ENCODE measurements around the gene ARHGEF4. TPM values are rescaled to one million over a fixed set of nuclear protein-coding genes. Genes with fewer than 3 reads are reported as not detected.
"Not testable (repeated sequence)": the region's sequence is repeated elsewhere in the genome, so short reads cannot be mapped to it uniquely, and the experiment has no call there.

The ARHGEF4 gene
- total RNA-seq, 1 experiment from 2014 or later: 0.06 TPM

- no peaks in the 10 kb centered on the region for H3K9me3 ChIP-seq (replicated peaks)
- H3K36me3 ChIP-seq: no peaks in the 10 kb centered on the region
- no peak overlapping the region for H3K4me3 ChIP-seq
- H3K4me1 ChIP-seq: no peaks in the 10 kb centered on the region
- no peak for DNase-seq
- no peak overlapping the region for H3K27ac ChIP-seq
- H3K27me3 ChIP-seq: peaks cover 11% of the 10 kb centered on the region; the same call in 1 of the 2 replicates
Measured at GRCh38 chr2:130892793-130893785, 56.4 kb downstream of the ARHGEF4 start.

DNA sequence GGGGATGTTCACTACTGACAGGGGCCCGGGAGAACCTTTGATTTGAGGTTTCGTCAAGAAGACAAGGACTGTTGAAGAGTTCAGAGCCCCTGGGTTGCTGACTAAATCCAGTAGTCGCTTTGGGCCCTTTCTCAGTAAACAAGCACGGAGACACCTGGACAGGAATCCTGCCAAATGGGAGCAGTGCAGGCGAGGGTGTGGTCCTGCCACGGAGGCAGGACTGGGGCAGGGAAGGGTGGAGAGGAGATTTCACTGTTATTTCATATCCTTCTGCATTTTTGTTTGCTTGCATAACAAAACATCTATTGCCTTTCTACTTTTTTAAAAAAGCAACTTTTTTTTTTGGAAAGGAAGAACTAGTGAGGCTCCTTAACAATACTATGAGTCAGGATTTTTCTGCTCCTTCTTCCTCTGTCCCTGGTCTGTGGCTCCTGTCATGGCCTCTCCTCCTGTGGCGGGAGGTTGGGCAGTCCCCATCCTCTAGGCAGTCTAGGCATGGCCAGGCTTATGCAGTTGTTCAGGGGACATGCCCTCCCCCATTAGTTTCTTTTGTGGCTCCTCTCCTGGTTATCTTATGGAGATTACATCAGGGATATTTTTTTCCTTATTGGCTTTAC lies 57.7 kb downstream of the ARHGEF4 start:
- Histone ChIP-seq H3K4me1 (no peaks in the 10 kb centered on the region), H3K27ac (no peak overlapping the region), H3K36me3 (no peaks in the 10 kb centered on the region), H3K9me3 (replicated peaks) (no peaks in the 10 kb centered on the region), H3K27me3 (peaks cover 7% of the 10 kb centered on the region; the same call in 1 of the 2 replicates), H3K4me3 (no peak overlapping the region)
- DNase-seq: no peak

GRCh38 chr2:130896813-130897212 lies 60.1 kb downstream of the ARHGEF4 start:
- H3K9me3 ChIP-seq (replicated peaks): no peaks in the 10 kb centered on the region

DNA sequence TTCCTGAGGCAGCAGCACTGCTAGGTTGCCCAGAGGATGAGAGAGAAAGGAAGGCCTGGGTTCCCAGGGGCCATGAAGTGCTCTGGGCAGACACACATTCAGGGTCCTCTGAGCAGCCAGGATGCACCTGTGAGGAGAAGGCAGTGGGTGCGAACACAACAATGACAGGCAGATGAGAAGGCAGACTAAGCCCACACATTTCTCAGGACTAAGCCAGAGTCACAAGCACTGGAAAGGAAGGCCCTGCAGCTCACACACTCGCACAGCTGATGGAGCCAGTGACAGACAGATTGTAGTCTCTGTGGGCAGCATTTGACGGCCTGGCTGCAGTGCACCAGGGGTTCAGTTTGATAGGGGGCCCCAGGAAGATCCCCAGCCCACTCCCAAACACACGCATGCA lies 61.8 kb downstream of the ARHGEF4 start:
- no peak for DNase-seq
- H3K36me3 ChIP-seq: no peaks in the 10 kb centered on the region
- H3K4me3 ChIP-seq: no peak overlapping the region
- no peaks in the 10 kb centered on the region for H3K9me3 ChIP-seq (replicated peaks)
- no peaks in the 10 kb centered on the region for H3K4me1 ChIP-seq
- peaks cover 7% of the 10 kb centered on the region; the same call in 1 of the 2 replicates for H3K27me3 ChIP-seq
- H3K27ac ChIP-seq: no peak overlapping the region

More at GRCh38 chr2:130896813-130897212, 60.1 kb downstream of the ARHGEF4 start:
- DNase-seq: no peak
- Histone ChIP-seq H3K4me1 (no peaks in the 10 kb centered on the region), H3K27me3 (peaks cover 7% of the 10 kb centered on the region; the same call in 1 of the 2 replicates), H3K4me3 (no peak overlapping the region), H3K27ac (no peak overlapping the region), H3K36me3 (no peaks in the 10 kb centered on the region)

DNA sequence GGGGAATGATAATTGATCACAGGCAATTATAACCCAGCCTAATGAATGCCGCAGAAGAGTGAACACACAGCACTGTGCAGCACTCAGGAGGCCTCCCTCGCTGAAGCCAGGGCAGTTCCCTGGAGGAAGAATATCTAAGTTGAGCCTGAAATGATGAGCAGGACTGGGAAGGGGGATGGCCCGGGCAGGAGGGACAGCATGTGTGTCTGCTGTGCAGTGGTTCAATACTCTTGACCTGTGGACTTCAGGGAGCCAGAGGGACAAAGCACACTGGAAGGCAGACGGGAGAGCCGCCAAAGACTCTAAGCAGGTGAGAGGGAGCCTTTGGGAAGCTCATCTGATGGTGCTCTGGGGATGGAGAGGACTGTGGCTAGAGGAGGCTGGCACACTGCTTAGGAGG lies 62.6 kb downstream of the ARHGEF4 start:
- no peak for DNase-seq
- H3K4me1 ChIP-seq: no peaks in the 10 kb centered on the region
- H3K4me3 ChIP-seq: no peak overlapping the region
- H3K9me3 ChIP-seq (replicated peaks): no peaks in the 10 kb centered on the region
- no peaks in the 10 kb centered on the region for H3K36me3 ChIP-seq
- H3K27ac ChIP-seq: no peak overlapping the region
- H3K27me3 ChIP-seq: peaks cover 7% of the 10 kb centered on the region; the same call in 1 of the 2 replicates

DNA sequence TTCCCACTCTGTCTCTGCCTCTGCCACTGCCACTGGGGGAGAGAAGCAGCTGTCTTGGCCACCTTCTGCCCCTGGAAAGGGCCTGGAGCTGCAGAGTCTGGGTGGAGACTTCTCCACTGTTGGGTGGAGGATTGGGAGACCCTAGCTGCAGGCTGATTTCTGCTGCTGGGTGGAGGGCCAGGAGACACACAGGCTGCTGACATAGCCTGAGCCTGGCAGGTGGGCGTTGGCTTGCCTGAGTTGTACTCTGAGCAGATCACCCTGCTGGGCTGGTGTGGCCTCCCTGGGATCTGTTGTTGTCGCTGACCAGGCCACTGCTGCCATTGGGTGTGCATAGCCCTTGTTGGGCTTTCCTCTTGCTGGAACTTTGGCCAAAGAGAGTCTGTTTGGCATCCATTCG lies 64.3 kb downstream of the ARHGEF4 start:
- no peak for DNase-seq
- Histone ChIP-seq H3K9me3 (replicated peaks) (no peaks in the 10 kb centered on the region), H3K27me3 (peaks cover 7% of the 10 kb centered on the region; the same call in 1 of the 2 replicates), H3K27ac (no peak overlapping the region), H3K4me1 (no peaks in the 10 kb centered on the region), H3K4me3 (no peak overlapping the region), H3K36me3 (no peaks in the 10 kb centered on the region)

DNA sequence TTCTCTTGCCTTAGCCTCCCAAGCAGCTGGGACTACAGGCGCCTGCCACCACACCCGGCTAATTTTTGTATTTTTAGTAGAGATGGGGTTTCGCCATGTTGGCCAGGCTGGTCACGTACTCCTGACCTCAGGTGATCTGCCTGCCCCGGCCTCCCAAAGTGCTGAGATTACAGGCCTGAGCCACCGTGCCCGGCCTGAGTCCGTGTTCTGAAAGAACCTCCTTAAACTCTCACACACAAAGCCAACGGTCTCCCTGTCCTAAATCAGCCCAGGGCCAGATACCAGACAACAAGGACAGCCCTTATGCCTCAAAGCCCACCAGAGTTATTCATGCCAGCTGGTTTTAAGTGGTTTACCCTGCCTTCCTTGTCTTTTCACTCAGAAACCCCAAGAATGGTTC lies 64.9 kb downstream of the ARHGEF4 start:
- not testable (repeated sequence) for H3K27ac ChIP-seq; H3K4me1 ChIP-seq; H3K36me3 ChIP-seq; H3K4me3 ChIP-seq; H3K27me3 ChIP-seq; DNase-seq; H3K9me3 ChIP-seq (replicated peaks)

- H3K4me1 ChIP-seq: no peaks in the 10 kb centered on the region
- no peak overlapping the region for H3K4me3 ChIP-seq
- no peak overlapping the region for H3K27ac ChIP-seq
- H3K27me3 ChIP-seq: no peaks in the 10 kb centered on the region; the same call in 1 of the 2 replicates
- no peaks in the 10 kb centered on the region for H3K36me3 ChIP-seq
- H3K9me3 ChIP-seq (replicated peaks): no peaks in the 10 kb centered on the region
- no peak for DNase-seq
Measured at GRCh38 chr2:130908832-130909231, 72.1 kb downstream of the ARHGEF4 start.

- Histone ChIP-seq H3K4me1 (no peaks in the 10 kb centered on the region), H3K27ac (no peak overlapping the region), H3K27me3 (peaks cover 3% of the 10 kb centered on the region), H3K36me3 (no peaks in the 10 kb centered on the region), H3K4me3 (no peak overlapping the region), H3K9me3 (replicated peaks) (no peaks in the 10 kb centered on the region)
- DNase-seq: no peak
Measured at GRCh38 chr2:130910931-130911330, 74.2 kb downstream of the ARHGEF4 start.

DNA sequence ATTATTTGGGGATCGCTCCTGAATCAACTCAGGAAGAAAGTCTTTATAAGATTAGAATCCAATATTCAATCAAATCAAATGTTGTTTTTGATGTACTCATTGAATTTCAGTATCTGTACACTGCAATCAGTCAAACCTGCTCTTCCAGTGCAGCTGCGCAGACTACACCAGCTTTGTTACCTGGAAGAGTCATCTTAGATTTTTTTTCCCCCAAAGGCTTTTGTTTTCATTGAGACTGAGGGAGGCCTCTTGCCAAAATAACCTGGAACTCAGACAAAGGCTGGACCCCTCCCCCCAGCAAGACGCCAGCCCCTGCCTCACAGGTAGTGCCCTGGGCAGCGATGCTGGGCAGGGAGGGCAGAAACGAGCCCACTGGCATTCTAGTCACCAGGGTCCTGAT lies 74.8 kb downstream of the ARHGEF4 start:
- Histone ChIP-seq H3K27ac (no peak overlapping the region), H3K4me1 (no peaks in the 10 kb centered on the region), H3K9me3 (replicated peaks) (no peaks in the 10 kb centered on the region), H3K4me3 (no peak overlapping the region), H3K27me3 (peaks cover 3% of the 10 kb centered on the region), H3K36me3 (no peaks in the 10 kb centered on the region)
- DNase-seq: no peak

DNA sequence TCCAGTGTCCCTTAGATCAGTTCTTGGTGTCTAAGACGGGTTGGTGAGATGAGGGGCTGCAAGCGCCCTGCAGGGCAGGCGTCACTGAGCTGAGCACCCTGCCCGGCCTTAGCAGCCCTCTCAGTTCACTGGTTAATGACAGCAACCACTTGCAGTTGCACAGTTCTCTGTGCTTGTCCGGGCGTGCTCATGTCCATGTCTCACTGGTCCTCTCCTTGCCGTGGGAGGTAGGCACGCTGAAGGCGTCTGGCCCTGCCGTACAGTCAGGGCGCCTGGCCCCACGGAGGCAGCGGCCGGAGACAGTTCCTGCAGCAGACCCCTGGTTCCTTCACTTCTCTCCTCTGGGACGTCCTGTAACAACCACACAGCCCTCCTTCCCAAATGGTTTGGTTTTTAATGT lies 75.3 kb downstream of the ARHGEF4 start:
- no peaks in the 10 kb centered on the region for H3K9me3 ChIP-seq (replicated peaks)
- H3K4me1 ChIP-seq: no peaks in the 10 kb centered on the region
- peaks cover 3% of the 10 kb centered on the region for H3K27me3 ChIP-seq
- no peak overlapping the region for H3K4me3 ChIP-seq
- no peak for DNase-seq
- H3K27ac ChIP-seq: no peak overlapping the region
- no peaks in the 10 kb centered on the region for H3K36me3 ChIP-seq

DNA sequence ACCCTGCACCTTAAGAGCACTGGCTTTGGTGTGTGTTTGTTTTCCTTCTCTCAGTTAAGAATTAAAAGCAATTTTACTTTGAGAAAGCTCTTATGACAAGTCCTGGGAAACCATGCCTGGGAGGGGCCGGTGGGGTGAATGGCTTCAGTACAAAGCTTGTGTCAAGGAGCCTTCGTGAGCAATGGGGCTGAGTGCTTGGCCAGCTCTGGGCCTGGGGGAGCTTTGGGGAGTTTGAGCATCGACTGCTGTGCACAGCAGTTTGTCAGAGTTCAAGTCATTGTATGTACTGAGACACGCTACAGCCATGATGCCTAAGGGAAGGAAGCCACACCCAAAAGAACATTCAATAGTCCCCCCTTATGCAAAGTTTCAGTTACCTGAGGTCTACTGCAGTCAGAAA lies 75.8 kb downstream of the ARHGEF4 start:
- DNase-seq: no peak
- peaks cover 3% of the 10 kb centered on the region for H3K27me3 ChIP-seq

GRCh38 chr2:130913891-130914290 lies 77.2 kb downstream of the ARHGEF4 start:
- peaks cover 3% of the 10 kb centered on the region for H3K27me3 ChIP-seq
- no peaks in the 10 kb centered on the region for H3K9me3 ChIP-seq (replicated peaks)
- H3K4me1 ChIP-seq: no peaks in the 10 kb centered on the region
- no peak overlapping the region for H3K27ac ChIP-seq
- no peak overlapping the region for H3K4me3 ChIP-seq
- DNase-seq: no peak
- H3K36me3 ChIP-seq: no peaks in the 10 kb centered on the region

More for the DNA sequence above, 75.8 kb downstream of the ARHGEF4 start:
- Histone ChIP-seq H3K9me3 (replicated peaks) (no peaks in the 10 kb centered on the region), H3K4me3 (no peak overlapping the region), H3K4me1 (no peaks in the 10 kb centered on the region), H3K27ac (no peak overlapping the region), H3K36me3 (no peaks in the 10 kb centered on the region)

GRCh38 chr2:130915149-130915548 lies 78.4 kb downstream of the ARHGEF4 start:
- peaks cover 3% of the 10 kb centered on the region for H3K27me3 ChIP-seq
- H3K27ac ChIP-seq: no peak overlapping the region
- H3K9me3 ChIP-seq (replicated peaks): no peaks in the 10 kb centered on the region
- H3K36me3 ChIP-seq: no peaks in the 10 kb centered on the region
- DNase-seq: no peak
- no peak overlapping the region for H3K4me3 ChIP-seq
- H3K4me1 ChIP-seq: no peaks in the 10 kb centered on the region

All from SJCRH30 (cell line).